AG04449 (cell line): ENCODE measurements around the gene EML4.

Source experiments
- CTCF ChIA-PET: fragments of 350-600 bp; formaldehyde crosslinking; extraction: SDS; loops from one replicate; lab custom pipeline; 2021; ENCODE audit warnings: antibody characterized with exemption; lab: Yijun Ruan, JAX
- POLR2A ChIA-PET: fragments of 400-600, 350-600 bp; formaldehyde crosslinking; extraction: SDS; loops from one replicate; lab custom pipeline; 2020; ENCODE audit warnings: antibody characterized with exemption, inconsistent platforms; lab: Yijun Ruan, JAX
- DNase-seq: peaks from one replicate; pipeline ENCODE4 v3.0.0-alpha.2; 2010; ENCODE audit warnings: low read depth, low spot score
- H3K4me3 ChIP-seq: 2 replicates; pipeline ENCODE4 v1.5.1; 2011; ENCODE audit warnings: low read depth, mild to moderate bottlenecking, control low read depth, low read length
- TF ChIP-seq, protein P1 (sequence below): IDR thresholded peaks from one replicate; pipeline ENCODE4 v1.5.1; 2011; ENCODE audit warnings: mild to moderate bottlenecking, moderate library complexity, low read length, control low read depth, inconsistent platforms; ENCODE audit not compliant: insufficient read depth; ENCODE audit errors: missing control alignments

EML4 gene

DNA sequence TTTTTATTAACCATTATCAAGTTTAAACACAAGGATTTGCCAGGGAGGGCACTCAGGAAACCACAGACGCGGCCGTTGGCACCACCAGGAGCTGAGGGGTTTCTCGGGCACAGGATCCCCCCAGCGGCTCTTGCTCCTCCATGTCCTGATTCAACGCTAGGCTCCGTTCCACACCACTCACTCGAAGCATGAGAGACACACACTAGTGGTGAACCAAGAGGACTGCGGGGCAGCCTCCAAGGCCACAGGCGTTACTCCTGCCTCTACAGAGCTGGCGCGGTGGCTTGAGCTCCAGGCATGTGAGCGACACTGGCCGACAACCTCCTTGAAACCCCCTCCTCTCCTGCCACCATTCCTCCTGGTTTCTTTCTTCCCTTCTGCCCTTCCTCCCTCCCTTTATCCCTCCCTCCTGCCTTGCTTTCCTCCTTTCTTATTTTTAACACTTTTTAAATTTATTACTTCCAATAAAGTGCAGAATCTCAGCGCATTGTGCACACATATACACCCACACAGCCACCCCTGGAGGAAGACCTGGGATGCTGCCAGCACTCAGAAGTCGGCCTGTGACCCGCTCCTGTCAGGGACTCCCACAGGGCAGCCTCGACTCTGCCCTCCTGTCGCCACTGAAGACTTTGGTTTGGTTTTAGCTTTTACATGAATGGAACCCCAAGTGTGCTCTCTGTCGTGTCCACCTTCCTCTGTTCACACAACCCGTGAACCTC lies 170.2 kb downstream of the EML4 start:
- DNase-seq: no peak
- TF ChIP-seq, protein P1, sequence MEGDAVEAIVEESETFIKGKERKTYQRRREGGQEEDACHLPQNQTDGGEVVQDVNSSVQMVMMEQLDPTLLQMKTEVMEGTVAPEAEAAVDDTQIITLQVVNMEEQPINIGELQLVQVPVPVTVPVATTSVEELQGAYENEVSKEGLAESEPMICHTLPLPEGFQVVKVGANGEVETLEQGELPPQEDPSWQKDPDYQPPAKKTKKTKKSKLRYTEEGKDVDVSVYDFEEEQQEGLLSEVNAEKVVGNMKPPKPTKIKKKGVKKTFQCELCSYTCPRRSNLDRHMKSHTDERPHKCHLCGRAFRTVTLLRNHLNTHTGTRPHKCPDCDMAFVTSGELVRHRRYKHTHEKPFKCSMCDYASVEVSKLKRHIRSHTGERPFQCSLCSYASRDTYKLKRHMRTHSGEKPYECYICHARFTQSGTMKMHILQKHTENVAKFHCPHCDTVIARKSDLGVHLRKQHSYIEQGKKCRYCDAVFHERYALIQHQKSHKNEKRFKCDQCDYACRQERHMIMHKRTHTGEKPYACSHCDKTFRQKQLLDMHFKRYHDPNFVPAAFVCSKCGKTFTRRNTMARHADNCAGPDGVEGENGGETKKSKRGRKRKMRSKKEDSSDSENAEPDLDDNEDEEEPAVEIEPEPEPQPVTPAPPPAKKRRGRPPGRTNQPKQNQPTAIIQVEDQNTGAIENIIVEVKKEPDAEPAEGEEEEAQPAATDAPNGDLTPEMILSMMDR: no peak
- ChIA-PET POLR2A (no interaction called here), CTCF (interaction anchor here (2.2 kb wide), 1 partner anchor 10 kb away, joined by 7 read pairs; no protein-coding TSS in a partner anchor)
- no peak overlapping the region for H3K4me3 ChIP-seq

DNA sequence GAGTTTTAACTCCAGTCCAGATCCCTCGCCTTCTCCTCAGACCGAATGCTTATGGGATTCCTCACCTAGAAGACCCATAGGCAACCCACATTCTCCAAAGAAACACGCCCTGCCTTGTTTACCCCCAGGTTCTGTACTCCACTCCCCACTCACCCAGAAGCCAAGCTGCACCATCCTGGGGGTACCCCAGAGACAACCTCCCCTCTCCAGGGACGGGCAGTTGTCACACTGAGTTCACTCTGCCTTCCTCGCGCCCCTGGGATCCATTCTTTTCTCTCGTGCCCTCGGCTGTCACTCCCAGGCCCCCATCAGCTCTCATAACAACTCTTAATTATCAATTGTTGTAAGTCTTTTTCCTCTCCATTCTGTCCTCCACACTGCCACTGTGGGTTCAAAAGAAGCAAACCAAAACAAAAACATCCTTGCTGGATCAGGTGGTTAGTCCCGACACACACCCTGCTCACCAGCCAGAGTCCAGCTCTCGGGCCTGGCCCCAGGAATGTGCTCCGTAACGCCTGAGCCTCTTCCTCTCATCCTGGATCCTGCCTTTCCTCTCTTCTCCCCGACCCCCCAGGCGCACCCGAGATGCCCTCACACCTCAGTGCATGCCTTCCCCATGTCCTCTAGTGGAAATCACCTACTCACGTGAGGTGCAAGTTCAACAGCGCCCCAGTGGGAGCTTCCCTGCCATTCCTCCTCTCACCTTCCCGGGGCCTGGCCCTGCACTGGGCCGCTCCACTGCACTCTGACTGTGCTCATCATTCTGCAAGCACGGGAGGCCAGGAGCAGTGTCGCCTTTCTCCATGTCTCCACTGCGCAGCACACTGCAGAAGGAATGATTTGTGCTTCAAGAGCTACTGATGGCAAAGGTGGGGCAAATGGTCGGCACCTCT lies 171.1 kb downstream of the EML4 start:
- ChIA-PET CTCF (interaction anchor here (4.5 kb wide), 1 partner anchor 12 kb away, joined by 26 read pairs; no protein-coding TSS in a partner anchor), POLR2A (no interaction called here)
- TF ChIP-seq, protein P1: no peak
- DNase-seq: no peak
- no peak overlapping the region for H3K4me3 ChIP-seq

DNA sequence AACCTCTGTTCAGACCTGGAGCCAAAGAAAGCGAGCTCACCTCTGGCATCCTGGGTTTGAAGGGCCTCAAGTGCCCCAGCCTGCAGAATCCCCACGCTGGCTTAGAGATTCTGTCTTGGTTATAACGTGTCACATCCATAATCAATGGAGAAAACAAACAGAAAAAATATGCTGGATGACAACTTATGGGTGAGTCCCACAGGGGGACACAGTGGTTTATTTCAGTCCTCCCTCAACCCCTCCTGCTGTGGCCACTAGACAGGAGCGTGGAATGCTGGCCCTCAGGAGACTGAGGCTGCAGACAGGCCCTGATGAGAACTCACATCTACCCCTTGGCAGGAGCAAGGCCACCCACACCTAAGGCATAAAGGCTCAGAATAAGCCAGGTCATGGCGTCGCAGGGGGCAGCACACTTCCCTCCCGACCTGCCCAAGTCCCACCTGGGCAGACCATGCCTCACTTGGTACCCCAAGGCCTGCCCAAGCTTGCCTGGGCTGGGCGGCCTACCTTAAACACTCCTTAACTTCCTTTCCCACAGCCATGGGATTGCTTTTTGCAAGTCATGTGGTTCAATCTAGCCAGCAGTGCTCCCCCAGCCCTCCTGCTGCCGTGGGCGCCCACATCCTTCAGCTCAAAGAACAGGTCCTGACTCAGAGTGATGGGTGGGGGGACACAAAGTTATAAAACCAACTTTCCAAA lies 171.9 kb downstream of the EML4 start:
- no peak overlapping the region for H3K4me3 ChIP-seq
- TF ChIP-seq, protein P1: no peak
- POLR2A ChIA-PET: no interaction called here
- CTCF ChIA-PET: interaction anchor here (1.0 to 4.5 kb wide), 4 partner anchors 13 to 255 kb away, joined by 3 to 26 read pairs (median 12); no protein-coding TSS in a partner anchor
- no peak for DNase-seq

- DNase-seq: peak; percentile 70
- no peak overlapping the region for H3K4me3 ChIP-seq
- CTCF ChIA-PET: interaction anchor here (0.7 to 4.5 kb wide), 6 partner anchors 14 to 256 kb away, joined by 3 to 26 read pairs (median 8); no protein-coding TSS in a partner anchor
- TF ChIP-seq, protein P1: no peak
- POLR2A ChIA-PET: interaction anchor here (0.6 kb wide), 2 partner anchors 971 to 1512 kb away, joined by 3 to 4 read pairs; no protein-coding TSS in a partner anchor
These were observed 173.1 kb downstream of the EML4 start for GRCh38 chr2:42342061-42342794.

DNA sequence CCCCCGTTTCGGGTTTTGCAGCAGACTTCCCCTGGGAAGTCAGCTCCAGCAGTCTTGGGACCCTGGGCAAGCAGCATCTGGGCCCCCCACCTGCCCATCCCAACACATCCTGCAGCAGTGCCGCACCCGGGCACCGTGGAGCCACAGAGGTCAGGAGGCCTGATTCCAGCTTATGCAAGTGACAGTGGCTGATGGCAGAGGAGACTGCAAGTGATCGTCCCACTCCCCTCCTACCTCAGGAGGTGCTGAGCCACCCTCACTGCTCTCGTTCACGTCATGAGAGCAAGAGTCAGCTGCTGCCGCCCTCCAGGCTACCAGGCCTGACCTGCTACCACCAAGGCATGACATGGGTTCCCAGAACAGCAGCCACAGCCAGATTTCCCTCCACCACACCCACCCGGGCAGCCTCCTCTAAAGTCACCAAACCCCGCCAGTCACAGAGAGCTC lies 173.7 kb downstream of the EML4 start:
- TF ChIP-seq, protein P1: no peak
- ChIA-PET POLR2A (interaction anchor here (0.6 kb wide), 1 partner anchor 438 kb away, joined by 3 read pairs; no protein-coding TSS in a partner anchor), CTCF (interaction anchor here (1.6 to 4.5 kb wide), 4 partner anchors 13 to 252 kb away, joined by 3 to 26 read pairs (median 12); no protein-coding TSS in a partner anchor)
- DNase-seq: no peak
- no peak overlapping the region for H3K4me3 ChIP-seq
